MCF 10A (cell line): ENCODE results near the gene SVBP. TPM values are rescaled to one million over a fixed set of nuclear protein-coding genes. Genes with fewer than 3 reads are reported as not detected.
A peak's percentile ranks its signal among the peaks of the same experiment; 100 is the strongest.

ENCODE experiments used
- BruUV-seq: library from RNA; stranded (reverse); fragments of 400-500 nt; replicated peaks from 2 replicates; lab custom pipeline; 2021; lab: Mats Ljungman, UMichigan
- CTCF ChIA-PET: fragments of 300-600 bp; sonication (Branson Sonifier 250); formaldehyde crosslinking; extraction: SDS; loops from one replicate; lab custom pipeline; 2021; ENCODE audit warnings: antibody characterized with exemption, inconsistent platforms; lab: Yijun Ruan, JAX
- POLR2A ChIA-PET: fragments of 300-600, 350-650 bp; sonication (Branson Sonifier 250); formaldehyde crosslinking; extraction: SDS; loops from one replicate; lab custom pipeline; 2020; ENCODE audit warnings: antibody characterized with exemption, inconsistent platforms; lab: Yijun Ruan, JAX
- DNase-seq: peaks from one replicate; pipeline ENCODE4 v3.0.0-alpha.2; 2018; ENCODE audit not compliant: unreplicated experiment
- H3K27ac Mint-ChIP-seq: one replicate; pipeline ENCODE4 v1.8.0; 2022; ENCODE audit warnings: mild to moderate bottlenecking, low read depth, mixed read lengths; ENCODE audit not compliant: unreplicated experiment
- H3K27me3 Mint-ChIP-seq: one replicate; pipeline ENCODE4 v1.8.0; 2022; ENCODE audit warnings: mixed read lengths; ENCODE audit not compliant: insufficient read depth, unreplicated experiment
- H3K36me3 Mint-ChIP-seq: one replicate; pipeline ENCODE4 v1.8.0; 2022; ENCODE audit warnings: mild to moderate bottlenecking, moderate library complexity, mixed read lengths; ENCODE audit not compliant: insufficient read depth, unreplicated experiment
- H3K4me1 Mint-ChIP-seq: one replicate; pipeline ENCODE4 v1.8.0; 2022; ENCODE audit warnings: mixed read lengths; ENCODE audit not compliant: insufficient read depth, unreplicated experiment
- H3K4me3 Mint-ChIP-seq: one replicate; pipeline ENCODE4 v1.8.0; 2022; ENCODE audit warnings: mild to moderate bottlenecking, moderate library complexity, mixed read lengths; ENCODE audit not compliant: unreplicated experiment
- H3K9me3 Mint-ChIP-seq: one replicate; pipeline ENCODE4 v1.8.0; 2022; ENCODE audit warnings: mixed read lengths; ENCODE audit not compliant: unreplicated experiment
- CTCF ChIP-seq: fragments of 200-600 bp; IDR thresholded peaks from one replicate; pipeline ENCODE4 v1.8.0; 2022; ENCODE audit warnings: antibody characterized with exemption, mild to moderate bottlenecking; ENCODE audit not compliant: unreplicated experiment
- intact Hi-C: fragments of 100-400 bp; cut with micrococcal nuclease; formaldehyde crosslinking; loops from 2 replicates; pipeline ENCODE4 v1.14.1; 2022
- total RNA-seq: library from RNA; stranded (reverse); gene quantifications from 2 replicates; pipeline ENCODE4 v1.2.3, GENCODE V29; 2022

SVBP gene
- total RNA-seq, 1 experiment from 2014 or later = 15.7 TPM

DNA sequence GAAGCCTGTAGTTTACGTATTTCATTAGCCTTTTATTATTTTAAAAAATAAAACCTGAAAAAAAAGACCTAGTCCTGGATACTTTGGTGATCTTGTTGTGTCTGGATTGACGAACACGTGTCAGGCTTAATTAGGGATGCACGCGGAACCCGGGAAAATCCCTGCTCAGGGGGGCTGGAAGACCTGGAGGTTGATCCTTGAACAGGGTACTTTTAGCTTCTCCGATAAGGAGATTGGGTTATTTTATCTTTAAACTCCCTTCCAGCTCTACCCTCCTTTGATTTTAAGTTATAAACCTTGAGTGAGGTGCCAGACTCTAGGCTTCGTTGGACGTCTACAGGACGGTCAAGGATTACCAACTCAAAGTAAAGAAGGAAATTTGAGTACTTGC is 28.7 kb upstream of the SVBP start:
- ChIA-PET CTCF (interaction anchor here (0.7 to 2.4 kb wide), 6 partner anchors 10 to 153 kb away, joined by 3 to 6 read pairs (median 4); no protein-coding TSS in a partner anchor), POLR2A (interaction anchor here (0.6 to 6.5 kb wide), 25 partner anchors 8 to 673 kb away, joined by 3 to 88 read pairs (median 4); partner anchors contain the start of genes C1orf50, ERMAP, P3H1 and PPIH)
- Mint-ChIP-seq H3K9me3 (peaks cover 8% of the 10 kb centered on the region), H3K27me3 (no peaks in the 10 kb centered on the region), H3K4me3 (peak overlapping the region; percentile 98), H3K4me1 (peaks cover 28% of the 10 kb centered on the region), H3K36me3 (peaks cover 19% of the 10 kb centered on the region), H3K27ac (peak overlapping the region; percentile 98)
- intact Hi-C loops = no loop called here
- no peak for TF ChIP-seq CTCF
- DNase-seq = peak; percentile 24
- TSS peak; percentile 84 for BruUV-seq

GRCh38 chr1:42845193-42845592 is 28.0 kb upstream of the SVBP start:
- no TSS peak for BruUV-seq
- Mint-ChIP-seq H3K4me3 (no peak overlapping the region), H3K27me3 (no peaks in the 10 kb centered on the region), H3K27ac (no peak overlapping the region), H3K36me3 (peaks cover 12% of the 10 kb centered on the region), H3K4me1 (peaks cover 28% of the 10 kb centered on the region), H3K9me3 (peaks cover 7% of the 10 kb centered on the region)
- no peak for DNase-seq
- TF ChIP-seq CTCF = no peak
- POLR2A ChIA-PET = interaction anchor here (0.6 to 6.5 kb wide), 11 partner anchors 11 to 165 kb away, joined by 3 to 88 read pairs (median 4); partner anchors contain the start of genes C1orf50, ERMAP, P3H1 and SVBP
- CTCF ChIA-PET = interaction anchor here (0.5 to 2.4 kb wide), 5 partner anchors 9 to 364 kb away, joined by 3 to 6 read pairs (median 4); no protein-coding TSS in a partner anchor
- intact Hi-C loops = no loop called here

- intact Hi-C loops = no loop called here
- ChIA-PET POLR2A (interaction anchor here (0.6 to 6.5 kb wide), 10 partner anchors 10 to 574 kb away, joined by 3 to 88 read pairs (median 3); partner anchors contain the start of genes C1orf50, ERMAP, P3H1 and SVBP), CTCF (interaction anchor here (1.2 kb wide), 1 partner anchor 66 kb away, joined by 4 read pairs; no protein-coding TSS in a partner anchor)
- TF ChIP-seq CTCF = no peak
- Mint-ChIP-seq H3K36me3 (peaks cover 7% of the 10 kb centered on the region), H3K27me3 (no peaks in the 10 kb centered on the region), H3K27ac (no peak overlapping the region), H3K9me3 (peaks cover 2% of the 10 kb centered on the region), H3K4me3 (no peak overlapping the region), H3K4me1 (peaks cover 23% of the 10 kb centered on the region)
- BruUV-seq = no TSS peak
- peak; percentile 40 for DNase-seq
These were observed 27.5 kb upstream of the SVBP start for GRCh38 chr1:42844592-42845140.

- Mint-ChIP-seq H3K27ac (no peak overlapping the region), H3K4me3 (no peak overlapping the region)
These were observed 24.4 kb upstream of the SVBP start for GRCh38 chr1:42841440-42842147.

More at GRCh38 chr1:42841440-42842147, 24.4 kb upstream of the SVBP start:
- ChIA-PET POLR2A (interaction anchor here (0.8 kb wide), 1 partner anchor 58 kb away, joined by 3 read pairs; no protein-coding TSS in a partner anchor), CTCF (no interaction called here)
- DNase-seq = no peak
- intact Hi-C loops = no loop called here
- Mint-ChIP-seq H3K36me3 (no peaks in the 10 kb centered on the region), H3K27me3 (no peaks in the 10 kb centered on the region), H3K9me3 (no peaks in the 10 kb centered on the region), H3K4me1 (no peaks in the 10 kb centered on the region)
- no peak for TF ChIP-seq CTCF
- no TSS peak for BruUV-seq
